ENCODE data around the gene STK32B. TPM values are rescaled to one million over a fixed set of nuclear protein-coding genes. Genes with fewer than 3 reads are reported as not detected.

The STK32B gene
- polyA plus RNA-seq, 1 of the 3 experiments (the other 2 are of a cell fraction), result 0.20 TPM

GRCh38 chr4:5191831-5192230 lies 140.6 kb downstream of the STK32B start:
- H3F3A ChIP-seq (replicated peaks; ENCODE audit: insufficient read depth), result no peaks in the 10 kb centered on the region
- H3K4me3 ChIP-seq (ENCODE audit: low read depth in 2 of 2, low read length in 1 of 2), result 0 out of 4 replicates have a peak overlapping the region, but pooled peaks of 1 of the 2 experiments have one; percentile 26
- ChIA-PET CTCF (no interaction called here), POLR2A (no interaction called here)
- no peak overlapping the region for H2AFZ ChIP-seq (ENCODE audit: low read depth)
- H3K4me1 ChIP-seq (ENCODE audit: control insufficient read depth in 1 of 2, insufficient read depth in 2 of 2, low read depth in 1 of 2, low read length in 1 of 2), result no peaks in the 10 kb centered on the region
- H3K27me3 ChIP-seq (ENCODE audit: insufficient read depth), result peaks cover 33% of the 10 kb centered on the region
- WGBS (ENCODE audit: low lambda C conversion rate), result 11% methylated on average over 6 of the region's 6 CpGs
- no peak for DNase-seq
- H3K79me2 ChIP-seq (ENCODE audit: insufficient read depth), result no peaks in the 10 kb centered on the region
- no peak overlapping the region for H3K9ac ChIP-seq
- H3K9me2 ChIP-seq, result no peaks in the 10 kb centered on the region
- H3K4me2 ChIP-seq, result no peak overlapping the region
- no peaks in the 10 kb centered on the region for H3K36me3 ChIP-seq (replicated peaks in 1 of 2; ENCODE audit: control insufficient read depth in 1 of 2, insufficient read depth in 2 of 2, low read length in 1 of 2)
- no peaks in the 10 kb centered on the region for H4K20me1 ChIP-seq (ENCODE audit: insufficient read depth)
- H3K27ac ChIP-seq (ENCODE audit: low read depth in 2 of 2, low read length in 1 of 2), result no peak overlapping the region
- no peaks in the 10 kb centered on the region for H3K9me3 ChIP-seq
- no peak for TF ChIP-seq ZBTB33 (IDR thresholded peaks at IDR 0.05; ENCODE audit: borderline replicate concordance, low read depth)

DNA sequence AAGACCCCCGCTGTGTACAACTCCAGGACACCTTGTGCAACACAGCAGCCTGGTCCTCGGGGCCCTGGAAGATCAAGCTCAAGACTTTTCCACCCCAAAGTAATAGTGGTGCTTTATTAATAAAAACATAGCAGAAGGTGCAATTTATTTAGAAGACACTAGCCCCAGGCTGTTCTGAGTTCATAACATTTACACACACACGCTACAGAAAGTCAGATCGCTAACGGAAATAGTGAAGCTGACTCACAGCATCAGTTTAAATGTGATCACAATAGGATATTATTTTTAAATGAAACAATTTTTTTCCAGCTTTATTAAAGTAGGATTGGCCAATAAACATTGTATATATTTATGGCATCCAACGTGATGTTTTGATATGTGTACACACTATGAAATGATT lies 141.0 kb downstream of the STK32B start:
- Histone ChIP-seq H3K9ac (no peak overlapping the region), H3K9me2 (no peaks in the 10 kb centered on the region), H3K27me3 (ENCODE audit: insufficient read depth) (peaks cover 37% of the 10 kb centered on the region), H4K20me1 (ENCODE audit: insufficient read depth) (no peaks in the 10 kb centered on the region), H3F3A (replicated peaks; ENCODE audit: insufficient read depth) (no peaks in the 10 kb centered on the region), H2AFZ (ENCODE audit: low read depth) (no peak overlapping the region), H3K27ac (ENCODE audit: low read depth in 2 of 2, low read length in 1 of 2) (no peak overlapping the region), H3K79me2 (ENCODE audit: insufficient read depth) (no peaks in the 10 kb centered on the region), H3K4me3 (ENCODE audit: low read depth in 2 of 2, low read length in 1 of 2) (0 out of 4 replicates have a peak overlapping the region, but pooled peaks of 1 of the 2 experiments have one; percentile 26), H3K4me2 (no peak overlapping the region), H3K9me3 (no peaks in the 10 kb centered on the region), H3K4me1 (ENCODE audit: control insufficient read depth in 1 of 2, insufficient read depth in 2 of 2, low read depth in 1 of 2, low read length in 1 of 2) (no peaks in the 10 kb centered on the region), H3K36me3 (replicated peaks in 1 of 2; ENCODE audit: control insufficient read depth in 1 of 2, insufficient read depth in 2 of 2, low read length in 1 of 2) (no peaks in the 10 kb centered on the region)
- DNase-seq, result no peak
- TF ChIP-seq GABPA (IDR thresholded peaks at IDR 0.05; ENCODE audit: low read depth), result no peak
- CTCF ChIA-PET, result no interaction called here
- 9% methylated on average over 6 of the region's 6 CpGs for WGBS (ENCODE audit: low lambda C conversion rate)
- POLR2A ChIA-PET, result no interaction called here

GRCh38 chr4:5192678-5193077 lies 141.4 kb downstream of the STK32B start:
- ChIA-PET CTCF (no interaction called here), POLR2A (interaction anchor here (0.6 kb wide), 1 partner anchor 166 kb away, joined by 4 read pairs; no protein-coding TSS in a partner anchor)
- no peak for TF ChIP-seq FOXJ3 (CRISPR knock-in tag; IDR thresholded peaks at IDR 0.05)
- no peak for TF ChIP-seq RFX5 (IDR thresholded peaks at IDR 0.05; ENCODE audit: low read length)
- TF ChIP-seq, protein P1, sequence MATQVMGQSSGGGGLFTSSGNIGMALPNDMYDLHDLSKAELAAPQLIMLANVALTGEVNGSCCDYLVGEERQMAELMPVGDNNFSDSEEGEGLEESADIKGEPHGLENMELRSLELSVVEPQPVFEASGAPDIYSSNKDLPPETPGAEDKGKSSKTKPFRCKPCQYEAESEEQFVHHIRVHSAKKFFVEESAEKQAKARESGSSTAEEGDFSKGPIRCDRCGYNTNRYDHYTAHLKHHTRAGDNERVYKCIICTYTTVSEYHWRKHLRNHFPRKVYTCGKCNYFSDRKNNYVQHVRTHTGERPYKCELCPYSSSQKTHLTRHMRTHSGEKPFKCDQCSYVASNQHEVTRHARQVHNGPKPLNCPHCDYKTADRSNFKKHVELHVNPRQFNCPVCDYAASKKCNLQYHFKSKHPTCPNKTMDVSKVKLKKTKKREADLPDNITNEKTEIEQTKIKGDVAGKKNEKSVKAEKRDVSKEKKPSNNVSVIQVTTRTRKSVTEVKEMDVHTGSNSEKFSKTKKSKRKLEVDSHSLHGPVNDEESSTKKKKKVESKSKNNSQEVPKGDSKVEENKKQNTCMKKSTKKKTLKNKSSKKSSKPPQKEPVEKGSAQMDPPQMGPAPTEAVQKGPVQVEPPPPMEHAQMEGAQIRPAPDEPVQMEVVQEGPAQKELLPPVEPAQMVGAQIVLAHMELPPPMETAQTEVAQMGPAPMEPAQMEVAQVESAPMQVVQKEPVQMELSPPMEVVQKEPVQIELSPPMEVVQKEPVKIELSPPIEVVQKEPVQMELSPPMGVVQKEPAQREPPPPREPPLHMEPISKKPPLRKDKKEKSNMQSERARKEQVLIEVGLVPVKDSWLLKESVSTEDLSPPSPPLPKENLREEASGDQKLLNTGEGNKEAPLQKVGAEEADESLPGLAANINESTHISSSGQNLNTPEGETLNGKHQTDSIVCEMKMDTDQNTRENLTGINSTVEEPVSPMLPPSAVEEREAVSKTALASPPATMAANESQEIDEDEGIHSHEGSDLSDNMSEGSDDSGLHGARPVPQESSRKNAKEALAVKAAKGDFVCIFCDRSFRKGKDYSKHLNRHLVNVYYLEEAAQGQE (IDR thresholded peaks at IDR 0.05; ENCODE audit: low read depth, low read length), result no peak
- TF ChIP-seq PBX3 (IDR thresholded peaks at IDR 0.05), result no peak
- TF ChIP-seq TEAD4 (IDR thresholded peaks at IDR 0.05; ENCODE audit: borderline replicate concordance, insufficient read depth), result no peak
- no peak for TF ChIP-seq FOSL2 (IDR thresholded peaks at IDR 0.05; ENCODE audit: borderline replicate concordance, low read depth)
- TF ChIP-seq FOXM1 (IDR thresholded peaks at IDR 0.05; ENCODE audit: low read depth), result no peak
- no peak for TF ChIP-seq EP300 (IDR thresholded peaks at IDR 0.05; ENCODE audit: borderline replicate concordance in 1 of 2, low read depth in 1 of 2, low read length in 1 of 2)

More at GRCh38 chr4:5192678-5193077, 141.4 kb downstream of the STK32B start:
- H3K79me2 ChIP-seq (ENCODE audit: insufficient read depth), result no peaks in the 10 kb centered on the region
- no peak for DNase-seq
- 14% methylated on average over 11 of the region's 12 CpGs for WGBS (ENCODE audit: low lambda C conversion rate)
- H3K27ac ChIP-seq (ENCODE audit: low read depth in 2 of 2, low read length in 1 of 2), result no peak overlapping the region
- H3F3A ChIP-seq (replicated peaks; ENCODE audit: insufficient read depth), result no peaks in the 10 kb centered on the region
- H3K9me3 ChIP-seq, result no peaks in the 10 kb centered on the region
- no peak overlapping the region for H3K4me3 ChIP-seq (ENCODE audit: low read depth in 2 of 2, low read length in 1 of 2)
- H3K4me2 ChIP-seq, result no peak overlapping the region
- H4K20me1 ChIP-seq (ENCODE audit: insufficient read depth), result no peaks in the 10 kb centered on the region
- no peaks in the 10 kb centered on the region for H3K4me1 ChIP-seq (ENCODE audit: control insufficient read depth in 1 of 2, insufficient read depth in 2 of 2, low read depth in 1 of 2, low read length in 1 of 2)
- H3K9ac ChIP-seq, result no peak overlapping the region
- peaks cover 37% of the 10 kb centered on the region for H3K27me3 ChIP-seq (ENCODE audit: insufficient read depth)
- no peaks in the 10 kb centered on the region for H3K9me2 ChIP-seq
- no peak overlapping the region for H2AFZ ChIP-seq (ENCODE audit: low read depth)
- no peaks in the 10 kb centered on the region for H3K36me3 ChIP-seq (replicated peaks in 1 of 2; ENCODE audit: control insufficient read depth in 1 of 2, insufficient read depth in 2 of 2, low read length in 1 of 2)

Measured in SK-N-SH (cell line).